Epithelial cell of prostate (primary cell): ENCODE data around the gene ANKRD10.
A peak's percentile ranks its signal among the peaks of the same experiment; 100 is the strongest.

ENCODE experiments used
- DNase-seq: peaks from one replicate; pipeline ENCODE4 v3.0.0-alpha.2; 2011; ENCODE audit warnings: low read depth, low spot score
- H3K27ac ChIP-seq: fragments of 450-650 bp; 2 replicates; pipeline ENCODE4 v1.5.1; 2017; ENCODE audit warnings: mild to moderate bottlenecking

ANKRD10 gene

GRCh38 chr13:110945928-110946570 lies 31.2 kb upstream of the ANKRD10 start:
- DNase-seq = no peak

GRCh38 chr13:110944968-110945927 lies 30.4 kb upstream of the ANKRD10 start:
- H3K27ac ChIP-seq = no peak overlapping the region
- no peak for DNase-seq

More at GRCh38 chr13:110945928-110946570, 31.2 kb upstream of the ANKRD10 start:
- no peak overlapping the region for H3K27ac ChIP-seq

- DNase-seq = peak; percentile 31
- H3K27ac ChIP-seq = no peak overlapping the region
Observed at GRCh38 chr13:110944121-110944967, 29.5 kb upstream of the ANKRD10 start.

- no peak overlapping the region for H3K27ac ChIP-seq
- no peak for DNase-seq
Observed at GRCh38 chr13:110942248-110942981, 27.5 kb upstream of the ANKRD10 start.

GRCh38 chr13:110938662-110939421 lies 24.0 kb upstream of the ANKRD10 start:
- no peak for DNase-seq
- H3K27ac ChIP-seq = no peak overlapping the region

- H3K27ac ChIP-seq = no peak overlapping the region
- DNase-seq = no peak
Observed at GRCh38 chr13:110937511-110938285, 22.8 kb upstream of the ANKRD10 start.

- no peak overlapping the region for H3K27ac ChIP-seq
- DNase-seq = no peak
Observed at GRCh38 chr13:110936519-110936918, 21.6 kb upstream of the ANKRD10 start.

- no peak for DNase-seq
- no peak overlapping the region for H3K27ac ChIP-seq
Observed at GRCh38 chr13:110932588-110932987, 17.7 kb upstream of the ANKRD10 start.

- DNase-seq = no peak
- H3K27ac ChIP-seq = no peak overlapping the region
Observed at GRCh38 chr13:110929104-110929777, 14.4 kb upstream of the ANKRD10 start.

- no peak overlapping the region for H3K27ac ChIP-seq
- no peak for DNase-seq
Observed at GRCh38 chr13:110925023-110925612, 10.2 kb upstream of the ANKRD10 start.

GRCh38 chr13:110924639-110924934 lies 9.7 kb upstream of the ANKRD10 start:
- no peak overlapping the region for H3K27ac ChIP-seq
- no peak for DNase-seq

GRCh38 chr13:110923777-110924638 lies 9.1 kb upstream of the ANKRD10 start:
- DNase-seq = no peak
- H3K27ac ChIP-seq = no peak overlapping the region

- no peak for DNase-seq
- H3K27ac ChIP-seq = no peak overlapping the region
Observed at GRCh38 chr13:110923086-110923485, 8.2 kb upstream of the ANKRD10 start.

- no peak for DNase-seq
- H3K27ac ChIP-seq = no peak overlapping the region
Observed at GRCh38 chr13:110922506-110922905, 7.6 kb upstream of the ANKRD10 start.

- DNase-seq = no peak
- H3K27ac ChIP-seq = no peak overlapping the region
Observed at GRCh38 chr13:110921695-110922094, 6.8 kb upstream of the ANKRD10 start.

- DNase-seq = no peak
- no peak overlapping the region for H3K27ac ChIP-seq
Observed at GRCh38 chr13:110921209-110921608, 6.3 kb upstream of the ANKRD10 start.

- no peak for DNase-seq
- H3K27ac ChIP-seq = no peak overlapping the region
Observed at GRCh38 chr13:110920038-110920437, 5.2 kb upstream of the ANKRD10 start.
